B cell (primary cell): ENCODE measurements around the gene LBHD1. TPM values are rescaled to one million over a fixed set of nuclear protein-coding genes. Genes with fewer than 3 reads are reported as not detected.

Experiments
- ATAC-seq: fragments of 200-7000 bp; cut with Tn5 transposase; one replicate; pipeline ENCODE4 v1.10.0; 2021; ENCODE audit warnings: low read depth, mild to moderate bottlenecking, moderate number of reproducible peaks, moderate library complexity
- CTCF ChIA-PET: fragments of 350-600 bp; sonication (Branson Sonifier 250); formaldehyde crosslinking; loops from one replicate; lab custom pipeline; 2021; ENCODE audit warnings: antibody characterized with exemption, inconsistent platforms; lab: Charles Lee
- POLR2A ChIA-PET: fragments of 350-600 bp; sonication (Branson Sonifier 250); formaldehyde crosslinking; loops from one replicate; lab custom pipeline; 2021; ENCODE audit warnings: antibody characterized with exemption; lab: Charles Lee
- DNase-seq: peaks from one replicate; pipeline ENCODE4 v3.0.0; 2013
- H2AFZ ChIP-seq: 2 replicates; pipeline ENCODE4 v1.6.1; 2012; ENCODE audit warnings: mild to moderate bottlenecking, low read depth, low read length; ENCODE audit not compliant: insufficient read depth, poor library complexity, severe bottlenecking
- H3K27ac ChIP-seq, 2 donors: 1 replicate in 1 of 2; 2 replicates in 1 of 2; pipeline ENCODE4 v1.5.1; 2012 to 2013; ENCODE audit warnings: low read length in 2 of 2, mild to moderate bottlenecking in 2 of 2, moderate library complexity in 1 of 2
- H3K27me3 ChIP-seq, 4 experiments: fragments of 200-600 bp in 1 of 4; sonication (generic) in 1 of 4; replicated peaks in 1 of 4; 1 replicate in 2 of 4; 2 replicates in 2 of 4; pipeline versions ENCODE4 v1.6.1 to v1.7.0; 2013 to 2016; ENCODE audit warnings: low read length in 3 of 4, mild to moderate bottlenecking in 2 of 4, mixed read lengths in 1 of 4, moderate library complexity in 1 of 4; ENCODE audit not compliant: insufficient read depth in 4 of 4, control insufficient read depth in 3 of 4; ENCODE audit errors: control extremely low read depth in 1 of 4
- H3K36me3 ChIP-seq, 2 experiments: replicated peaks in 1 of 2; 1 replicate in 1 of 2; 2 replicates in 1 of 2; pipeline versions ENCODE4 v1.6.1 to v1.7.1; 2013; ENCODE audit warnings: low read length in 1 of 2; ENCODE audit not compliant: insufficient read depth in 2 of 2, control insufficient read depth in 1 of 2; ENCODE audit errors: control extremely low read depth in 1 of 2, extremely low read depth in 1 of 2
- H3K4me1 ChIP-seq, 2 donors: fragments of 200-600 bp in 1 of 2; sonication (generic) in 1 of 2; 1 replicate in 1 of 2; 2 replicates in 1 of 2; pipeline versions ENCODE4 v1.5.1 to v1.6.1; 2013 to 2017; ENCODE audit warnings: low read length in 2 of 2; ENCODE audit not compliant: control insufficient read depth in 2 of 2, insufficient read depth in 2 of 2
- H3K4me2 ChIP-seq: replicated peaks from 2 replicates; pipeline ENCODE3; 2012; ENCODE audit warnings: mild to moderate bottlenecking, low read depth, low read length; ENCODE audit not compliant: poor library complexity, severe bottlenecking
- H3K4me3 ChIP-seq, 5 experiments: fragments of 200-600 bp in 1 of 5; sonication (generic) in 1 of 5; 1 replicate in 3 of 5; 2 replicates in 2 of 5; pipeline versions ENCODE4 v1.5.1 to v1.7.0; 2011 to 2016; ENCODE audit warnings: low read length in 4 of 5, mild to moderate bottlenecking in 4 of 5, low read depth in 2 of 5, control low read depth in 1 of 5, moderate library complexity in 1 of 5; ENCODE audit not compliant: insufficient read depth in 1 of 5; ENCODE audit errors: control extremely low read depth in 1 of 5, extremely low read depth in 1 of 5
- H3K79me2 ChIP-seq: fragments of 200-600 bp; sonication (generic); one replicate; pipeline ENCODE4 v1.6.0; 2016; ENCODE audit warnings: low read length; ENCODE audit not compliant: control insufficient read depth, insufficient read depth
- H3K9ac ChIP-seq: fragments of 200-600 bp; sonication (generic); 2 replicates; pipeline ENCODE4 v1.6.1; 2017; ENCODE audit warnings: mild to moderate bottlenecking, low read length, moderate library complexity
- H3K9me3 ChIP-seq, 3 donors: one replicate each; pipeline versions ENCODE4 v1.6.1 to v1.7.1; 2013; ENCODE audit warnings: low read length in 2 of 3; ENCODE audit not compliant: control insufficient read depth in 2 of 3, insufficient read depth in 1 of 3; ENCODE audit errors: control extremely low read depth in 1 of 3
- H4K20me1 ChIP-seq: 2 replicates; pipeline ENCODE4 v1.6.0; 2012; ENCODE audit warnings: mild to moderate bottlenecking, low read length; ENCODE audit not compliant: insufficient read depth, control insufficient read depth, poor library complexity, severe bottlenecking
- H3K27ac Mint-ChIP-seq: one replicate; pipeline ENCODE4 v1.8.0; 2021; ENCODE audit warnings: mixed read lengths
- H3K27me3 Mint-ChIP-seq: one replicate; pipeline ENCODE4 v1.8.0; 2021; ENCODE audit warnings: mixed read lengths
- H3K4me1 Mint-ChIP-seq: one replicate; pipeline ENCODE4 v1.8.0; 2021; ENCODE audit warnings: mixed read lengths
- H3K4me3 Mint-ChIP-seq: one replicate; pipeline ENCODE4 v1.8.0; 2021; ENCODE audit warnings: mixed read lengths
- H3K9me3 Mint-ChIP-seq: one replicate; pipeline ENCODE4 v1.8.0; 2022; ENCODE audit warnings: mixed read lengths; ENCODE audit not compliant: insufficient read depth
- EZH2 ChIP-seq: IDR thresholded peaks from 2 replicates; pipeline ENCODE4 v1.6.1; 2012; ENCODE audit warnings: borderline replicate concordance, low read depth, mild to moderate bottlenecking, moderate library complexity, low read length; ENCODE audit not compliant: insufficient read depth, poor library complexity, severe bottlenecking
- WGBS: methylation state at CpG from one replicate; pipeline ENCODE4 v1.1.5; 2013; ENCODE audit warnings: missing lambda C conversion rate; ENCODE audit not compliant: insufficient coverage; 5-methylcytosine and 5-hydroxymethylcytosine counted together
- intact Hi-C: fragments of 100-400 bp; cut with micrococcal nuclease; formaldehyde crosslinking; loops from one replicate; pipeline ENCODE4 v1.10.0; 2022
- polyA plus RNA-seq: library from polyadenylated mRNA; depleted of rRNA; stranded (reverse); fragments of >200 nt; gene quantifications from 2 replicates; pipeline ENCODE4 v1.2.3, GENCODE V29; 2012
- total RNA-seq, 2 donors: library from RNA; stranded (reverse); fragments of 120-200 nt in 1 of 2; gene quantifications; 1 replicate in 1 of 2; 2 replicates in 1 of 2; pipeline versions ENCODE4 v1.2.3 to v1.2.4, GENCODE V29; 2013 to 2022
- TF ChIP-seq, protein P1 (sequence below): fragments of 200-600 bp; IDR thresholded peaks from one replicate; pipeline ENCODE4 v1.8.0; 2022; ENCODE audit warnings: antibody characterized with exemption, mild to moderate bottlenecking

The LBHD1 gene
- total and polyA plus RNA-seq, 2 donors (not counting 1 experiment from before 2014, with no cell fraction given): 19.3 to 33.3 TPM

DNA sequence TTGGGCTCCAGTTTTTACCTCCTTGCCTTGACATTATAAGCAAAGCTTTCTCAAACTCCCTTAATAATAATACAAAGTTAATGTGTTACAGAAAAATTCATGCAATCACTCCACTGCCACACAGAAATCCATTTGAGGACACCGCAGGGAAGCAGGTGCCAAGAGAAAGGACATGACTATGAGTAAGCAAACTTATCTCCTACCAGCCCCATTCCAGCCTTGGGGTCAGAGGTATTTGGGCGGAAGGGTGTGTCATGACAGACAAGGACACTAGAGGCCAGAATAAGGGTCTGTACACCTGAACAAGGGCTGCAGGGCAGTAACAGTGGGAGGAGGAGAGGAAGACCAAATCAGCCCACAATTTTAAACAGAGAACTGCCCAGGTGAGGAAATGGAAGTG is 41.3 kb upstream of the LBHD1 start:
- Mint-ChIP-seq H3K4me3 (no peak overlapping the region), H3K27ac (peak overlapping the region; percentile 65), H3K27me3 (no peaks in the 10 kb centered on the region), H3K4me1 (peaks cover 37% of the 10 kb centered on the region), H3K9me3 (no peaks in the 10 kb centered on the region)
- H3K79me2 ChIP-seq: peaks cover 46% of the 10 kb centered on the region
- no peak overlapping the region for H3K4me2 ChIP-seq
- no peaks in the 10 kb centered on the region for H3K9me3 ChIP-seq
- peaks cover 6% of the 10 kb centered on the region for H4K20me1 ChIP-seq
- H2AFZ ChIP-seq: no peak overlapping the region
- H3K4me1 ChIP-seq: peaks cover 12 to 23% of the 10 kb centered on the region in 2 donors
- H3K27me3 ChIP-seq: no peaks in the 10 kb centered on the region
- intact Hi-C loops: no loop called here
- H3K9ac ChIP-seq: no peak overlapping the region
- no peak overlapping the region for H3K4me3 ChIP-seq
- TF ChIP-seq, protein P1, sequence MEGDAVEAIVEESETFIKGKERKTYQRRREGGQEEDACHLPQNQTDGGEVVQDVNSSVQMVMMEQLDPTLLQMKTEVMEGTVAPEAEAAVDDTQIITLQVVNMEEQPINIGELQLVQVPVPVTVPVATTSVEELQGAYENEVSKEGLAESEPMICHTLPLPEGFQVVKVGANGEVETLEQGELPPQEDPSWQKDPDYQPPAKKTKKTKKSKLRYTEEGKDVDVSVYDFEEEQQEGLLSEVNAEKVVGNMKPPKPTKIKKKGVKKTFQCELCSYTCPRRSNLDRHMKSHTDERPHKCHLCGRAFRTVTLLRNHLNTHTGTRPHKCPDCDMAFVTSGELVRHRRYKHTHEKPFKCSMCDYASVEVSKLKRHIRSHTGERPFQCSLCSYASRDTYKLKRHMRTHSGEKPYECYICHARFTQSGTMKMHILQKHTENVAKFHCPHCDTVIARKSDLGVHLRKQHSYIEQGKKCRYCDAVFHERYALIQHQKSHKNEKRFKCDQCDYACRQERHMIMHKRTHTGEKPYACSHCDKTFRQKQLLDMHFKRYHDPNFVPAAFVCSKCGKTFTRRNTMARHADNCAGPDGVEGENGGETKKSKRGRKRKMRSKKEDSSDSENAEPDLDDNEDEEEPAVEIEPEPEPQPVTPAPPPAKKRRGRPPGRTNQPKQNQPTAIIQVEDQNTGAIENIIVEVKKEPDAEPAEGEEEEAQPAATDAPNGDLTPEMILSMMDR: no peak
- TF ChIP-seq EZH2: no peak
- WGBS: no CpG with 5 or more reads among the region's 2 CpGs
- DNase-seq (no peak), ATAC-seq (no peak)
- ChIA-PET POLR2A (interaction anchor here (1.0 to 1.3 kb wide), 2 partner anchors 14 to 141 kb away, joined by 3 to 4 read pairs; partner anchors contain the start of gene HNRNPUL2), CTCF (interaction anchor here (0.7 to 1.0 kb wide), 2 partner anchors 10 to 74 kb away, joined by 3 to 4 read pairs; partner anchors contain the start of gene TMEM179B)
- H3K36me3 ChIP-seq: peaks cover 2 to 70% of the 10 kb centered on the region in 2 experiments
- peak overlapping the region in 1 of 2 donors; percentile 51 for H3K27ac ChIP-seq

DNA sequence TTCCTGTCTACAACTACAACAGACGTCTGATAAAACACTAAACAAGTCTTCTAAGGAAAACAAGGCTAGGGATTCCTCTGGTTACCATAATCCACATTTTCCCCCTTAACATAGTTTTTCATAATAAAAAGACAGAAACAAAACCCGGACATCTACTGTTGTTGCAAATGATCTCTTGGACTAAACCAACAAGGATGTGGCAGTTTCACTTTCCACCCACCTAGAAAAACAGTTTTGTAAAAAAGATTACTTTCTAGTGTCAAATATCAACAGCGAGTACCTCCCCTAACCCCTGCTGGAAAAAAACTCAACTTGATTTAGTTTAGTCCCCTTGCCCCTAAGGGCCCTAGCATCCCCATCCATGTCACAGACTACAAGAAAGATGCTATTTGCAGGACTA is 40.8 kb upstream of the LBHD1 start:
- H3K36me3 ChIP-seq: peaks cover 2 to 66% of the 10 kb centered on the region in 2 experiments
- H4K20me1 ChIP-seq: peaks cover 6% of the 10 kb centered on the region
- Mint-ChIP-seq H3K9me3 (no peaks in the 10 kb centered on the region), H3K4me1 (peaks cover 38% of the 10 kb centered on the region), H3K4me3 (no peak overlapping the region), H3K27me3 (no peaks in the 10 kb centered on the region), H3K27ac (peak overlapping the region; percentile 64)
- WGBS: 85% methylated on average over 2 of the region's 3 CpGs
- DNase-seq (no peak), ATAC-seq (no peak)
- H3K79me2 ChIP-seq: peaks cover 46% of the 10 kb centered on the region
- H3K4me3 ChIP-seq: no peak overlapping the region
- H3K4me2 ChIP-seq: no peak overlapping the region
- peak overlapping the region in 1 of 2 donors; percentile 51 for H3K27ac ChIP-seq
- H3K9ac ChIP-seq: no peak overlapping the region
- POLR2A ChIA-PET: interaction anchor here (1.0 to 1.3 kb wide), 2 partner anchors 15 to 140 kb away, joined by 3 to 4 read pairs; partner anchors contain the start of gene HNRNPUL2
- H3K4me1 ChIP-seq: peaks cover 17 to 28% of the 10 kb centered on the region in 2 donors
- CTCF ChIA-PET: interaction anchor here (0.7 kb wide), 1 partner anchor 74 kb away, joined by 3 read pairs; the partner anchor contains the start of gene TMEM179B
- no peak overlapping the region for H2AFZ ChIP-seq
- no peak for TF ChIP-seq EZH2
- TF ChIP-seq, protein P1: no peak
- no peaks in the 10 kb centered on the region for H3K27me3 ChIP-seq
- H3K9me3 ChIP-seq: no peaks in the 10 kb centered on the region
- intact Hi-C loops: no loop called here
